NCI-H69 (cell line): Measurements from ENCODE around the gene RALGPS1.

Experiments used
- DNase-seq: peaks from one replicate; lab custom pipeline; 2025; lab: John Stamatoyannopoulos, UW

Gene RALGPS1

GRCh38 chr9:127187231-127187956 lies 272.8 kb downstream of the RALGPS1 start:
- DNase-seq = peak; percentile 52

GRCh38 chr9:127188396-127188795 lies 273.8 kb downstream of the RALGPS1 start:
- no peak for DNase-seq

- no peak for DNase-seq
Measured at GRCh38 chr9:127189628-127190027, 275.0 kb downstream of the RALGPS1 start.

- no peak for DNase-seq
Measured at GRCh38 chr9:127192744-127193143, 278.2 kb downstream of the RALGPS1 start.

- DNase-seq = no peak
Measured at GRCh38 chr9:127193483-127193882, 278.9 kb downstream of the RALGPS1 start.

- DNase-seq = no peak
Measured at GRCh38 chr9:127194881-127195713, 280.5 kb downstream of the RALGPS1 start.

- DNase-seq = no peak
Measured at GRCh38 chr9:127195976-127196825, 281.6 kb downstream of the RALGPS1 start.

GRCh38 chr9:127196826-127197145 lies 282.2 kb downstream of the RALGPS1 start:
- no peak for DNase-seq

GRCh38 chr9:127197186-127197860 lies 282.7 kb downstream of the RALGPS1 start:
- no peak for DNase-seq

- no peak for DNase-seq
Measured at GRCh38 chr9:127197861-127198430, 283.4 kb downstream of the RALGPS1 start.

GRCh38 chr9:127198587-127198986 lies 284.0 kb downstream of the RALGPS1 start:
- no peak for DNase-seq

GRCh38 chr9:127199001-127199791 lies 284.6 kb downstream of the RALGPS1 start:
- peak; percentile 84 for DNase-seq

- DNase-seq = peak; percentile 23
Measured at GRCh38 chr9:127200106-127200862, 285.7 kb downstream of the RALGPS1 start.

GRCh38 chr9:127201071-127201541 lies 286.5 kb downstream of the RALGPS1 start:
- no peak for DNase-seq

- DNase-seq = no peak
Measured at GRCh38 chr9:127201731-127202130, 287.1 kb downstream of the RALGPS1 start.

- no peak for DNase-seq
Measured at GRCh38 chr9:127202461-127203169, 288.0 kb downstream of the RALGPS1 start.

- DNase-seq = no peak
Measured at GRCh38 chr9:127203681-127204327, 289.2 kb downstream of the RALGPS1 start.

GRCh38 chr9:127204771-127205470 lies 290.3 kb downstream of the RALGPS1 start:
- DNase-seq = peak; percentile 63
